H1 (cell line): ENCODE data around the gene ADAMTS6. TPM values are rescaled to one million over a fixed set of nuclear protein-coding genes. Genes with fewer than 3 reads are reported as not detected.

Source experiments
- RFX5 ChIP-seq: IDR thresholded peaks from 2 replicates; pipeline ENCODE4 v1.6.1; 2011; ENCODE audit warnings: low read depth, low read length, improper control_type of control experiment, borderline replicate concordance
- polyA plus RNA-seq, 7 experiments: library from polyadenylated mRNA; depleted of rRNA in 3 of 7; stranded (reverse) in 5 of 7; unstranded in 2 of 7; fragments of >200 nt in 5 of 7; fragments of 200-250 nt in 2 of 7; gene quantifications; 1 replicate in 5 of 7; 2 replicates in 1 of 7; 4 replicates in 1 of 7; pipeline versions ENCODE4 v1.2.1 to v1.2.3, GENCODE V29; 2011 to 2013; ENCODE audit warnings: missing spikeins in 2 of 7, mixed read lengths in 2 of 7
- total RNA-seq: library from RNA; stranded (reverse); fragmentation: NEBNext Ultra II Directional; extraction: Animal tissue kit (Norgen Biotek cat#: 25700); gene quantifications from 2 replicates; pipeline ENCODE4 v1.2.1, GENCODE V29; 2021

Gene ADAMTS6
- total and polyA plus RNA-seq, 2 of the 8 experiments (the other 6 are each of a cell fraction or from before 2014, with no cell fraction given) = 0.74 to 2.4 TPM

GRCh38 chr5:65204966-65205365 is 276.8 kb downstream of the ADAMTS6 start (continued):
- TF ChIP-seq RFX5 = no peak
